GM23338 (cell line): ENCODE results near the gene SMARCA2. TPM values are rescaled to one million over a fixed set of nuclear protein-coding genes. Genes with fewer than 3 reads are reported as not detected.

Source experiments
- ATAC-seq: fragments of 200-7000 bp; cut with Tn5 transposase; 3 replicates; pipeline ENCODE4 v1.9.1; 2020
- DNase-seq: peaks from one replicate; pipeline ENCODE4 v3.0.0-alpha.2; 2015; ENCODE audit warnings: low spot score
- H2AFZ ChIP-seq: fragments of 200-600 bp; sonication (generic); 2 replicates; pipeline ENCODE4 v1.8.0; 2016; ENCODE audit warnings: antibody characterized with exemption, mild to moderate bottlenecking, moderate library complexity
- H3F3A ChIP-seq: fragments of 200-600 bp; sonication (generic); replicated peaks from 2 replicates; pipeline ENCODE4 v1.8.0; 2017; ENCODE audit warnings: antibody characterized with exemption, mixed run types, low read depth
- H3K27ac ChIP-seq: fragments of 200-600 bp; sonication (generic); 2 replicates; pipeline ENCODE4 v1.6.1; 2016; ENCODE audit warnings: low read depth
- H3K27me3 ChIP-seq: fragments of 200-600 bp; sonication (generic); 2 replicates; pipeline ENCODE4 v1.8.0; 2016; ENCODE audit warnings: mild to moderate bottlenecking, mixed run types, moderate library complexity; ENCODE audit not compliant: insufficient read depth
- H3K36me3 ChIP-seq: fragments of 200-600 bp; sonication (generic); 2 replicates; pipeline ENCODE4 v1.8.0; 2016; ENCODE audit warnings: mild to moderate bottlenecking; ENCODE audit not compliant: insufficient read depth
- H3K4me1 ChIP-seq: fragments of 200-600 bp; sonication (generic); 2 replicates; pipeline ENCODE4 v1.8.0; 2016; ENCODE audit warnings: mild to moderate bottlenecking, moderate library complexity; ENCODE audit not compliant: insufficient read depth
- H3K4me2 ChIP-seq: fragments of 200-600 bp; sonication (generic); 2 replicates; pipeline ENCODE4 v1.7.1; 2017; ENCODE audit warnings: mixed run types
- H3K4me3 ChIP-seq: fragments of 200-600 bp; sonication (generic); 2 replicates; pipeline ENCODE4 v1.6.1; 2016; ENCODE audit warnings: mixed run types
- H3K79me2 ChIP-seq: fragments of 200-600 bp; sonication (generic); replicated peaks from 2 replicates; pipeline ENCODE4 v1.8.0; 2017; ENCODE audit warnings: mild to moderate bottlenecking; ENCODE audit not compliant: insufficient read depth
- H3K9me2 ChIP-seq: fragments of 200-600 bp; sonication (generic); 2 replicates; pipeline ENCODE4 v1.8.0; 2017; ENCODE audit not compliant: insufficient read depth
- H4K20me1 ChIP-seq: fragments of 200-600 bp; sonication (generic); replicated peaks from 2 replicates; pipeline ENCODE4 v1.8.0; 2017; ENCODE audit warnings: mild to moderate bottlenecking; ENCODE audit not compliant: insufficient read depth
- H3K27ac Mint-ChIP-seq: 2 replicates; pipeline ENCODE4 v1.8.0; 2020; ENCODE audit warnings: inconsistent platforms, mild to moderate bottlenecking, moderate library complexity, mixed read lengths
- H3K27me3 Mint-ChIP-seq: 3 replicates; pipeline ENCODE4 v1.8.0; 2022; ENCODE audit warnings: low read depth, mild to moderate bottlenecking, moderate library complexity, mixed read lengths, inconsistent platforms; ENCODE audit not compliant: insufficient read depth, poor library complexity
- H3K36me3 Mint-ChIP-seq: 3 replicates; pipeline ENCODE4 v1.8.0; 2021; ENCODE audit warnings: low read depth, mild to moderate bottlenecking, inconsistent platforms, moderate library complexity, mixed read lengths
- H3K4me1 Mint-ChIP-seq: 3 replicates; pipeline ENCODE4 v1.8.0; 2020; ENCODE audit warnings: mild to moderate bottlenecking, inconsistent platforms, mixed read lengths
- H3K4me3 Mint-ChIP-seq: 3 replicates; pipeline ENCODE4 v1.8.0; 2021; ENCODE audit warnings: moderate library complexity, mild to moderate bottlenecking, inconsistent platforms, mixed read lengths
- H3K9me3 Mint-ChIP-seq: 3 replicates; pipeline ENCODE4 v1.8.0; 2020; ENCODE audit warnings: moderate library complexity, mild to moderate bottlenecking, inconsistent platforms, mixed read lengths
- CREB1 ChIP-seq: fragments of 250-450 bp; sonication (Bioruptor Pico); IDR thresholded peaks from 2 replicates; pipeline ENCODE4 v1.5.0; 2020; ENCODE audit warnings: low read depth, mild to moderate bottlenecking, moderate library complexity
- CTCF ChIP-seq, 2 experiments: fragments of 200-600 bp in 1 of 2; sonication (generic) in 1 of 2; conservative IDR thresholded peaks; 2 replicates each; pipeline versions ENCODE4 v1.5.1 to v1.6.1; 2016 to 2017; ENCODE audit warnings: antibody characterized with exemption in 2 of 2, low read depth in 2 of 2, mild to moderate bottlenecking in 2 of 2, moderate library complexity in 1 of 2
- EZH2 ChIP-seq: fragments of 200-600 bp; sonication (generic); IDR thresholded peaks from one replicate; pipeline ENCODE4 v1.8.0; 2017; ENCODE audit warnings: antibody characterized with exemption, mild to moderate bottlenecking, low read depth; ENCODE audit not compliant: unreplicated experiment
- EZH2phosphoT487 ChIP-seq: fragments of 200-600 bp; sonication (generic); IDR thresholded peaks from one replicate; pipeline ENCODE4 v1.8.1; 2018; ENCODE audit warnings: antibody characterized with exemption; ENCODE audit not compliant: unreplicated experiment
- JUNB ChIP-seq: IDR thresholded peaks from one replicate; pipeline ENCODE4 v1.6.1; 2016; ENCODE audit warnings: antibody characterized with exemption; ENCODE audit not compliant: unreplicated experiment
- NANOG ChIP-seq: IDR thresholded peaks from 2 replicates; pipeline ENCODE4 v1.6.1; 2016; ENCODE audit warnings: antibody characterized with exemption, borderline replicate concordance
- POLR2AphosphoS5 ChIP-seq: IDR thresholded peaks from 2 replicates; pipeline ENCODE4 v1.6.1; 2016; ENCODE audit warnings: antibody characterized with exemption, low read depth
- REST ChIP-seq: IDR thresholded peaks from one replicate; pipeline ENCODE4 v1.6.1; 2018; ENCODE audit warnings: antibody characterized with exemption; ENCODE audit not compliant: unreplicated experiment
- STAT1 ChIP-seq: IDR thresholded peaks from one replicate; pipeline ENCODE4 v1.6.1; 2016; ENCODE audit warnings: antibody characterized with exemption; ENCODE audit not compliant: unreplicated experiment
- ZNF114 ChIP-seq: fragments of 250-450 bp; sonication (Bioruptor Pico); IDR thresholded peaks from 2 replicates; pipeline ENCODE4 v1.5.0; 2020; ENCODE audit warnings: mild to moderate bottlenecking, moderate library complexity
- ZNF331 ChIP-seq: fragments of 250-450 bp; sonication (Bioruptor Pico); IDR thresholded peaks from 2 replicates; pipeline ENCODE4 v1.5.0; 2020; ENCODE audit warnings: low read depth, mild to moderate bottlenecking, moderate library complexity
- ZNF462 ChIP-seq: fragments of 250-450 bp; sonication (Bioruptor Pico); IDR thresholded peaks from 2 replicates; pipeline ENCODE4 v1.5.0; 2020; ENCODE audit warnings: mild to moderate bottlenecking, moderate library complexity
- polyA plus RNA-seq: library from polyadenylated mRNA; unstranded; fragments of >200 nt; fragmentation: Nextera tagmentation; extraction: Ambion mirVana; gene quantifications from 2 replicates; pipeline ENCODE4 v1.2.1, GENCODE V29; 2016
- total RNA-seq: library from RNA; depleted of rRNA; stranded (reverse); fragments of >200 nt; shearing (Covaris generic); gene quantifications from 2 replicates; pipeline ENCODE4 v1.2.3, GENCODE V29; 2014

The SMARCA2 gene
- total and polyA plus RNA-seq, 2 experiments from 2014 or later = 21.7 to 21.9 TPM

GRCh38 chr9:2127486-2127885 lies 112.3 kb downstream of the SMARCA2 start:
- Mint-ChIP-seq H3K27ac (no peak overlapping the region), H3K9me3 (no peaks in the 10 kb centered on the region), H3K36me3 (no peaks in the 10 kb centered on the region), H3K27me3 (peaks cover 2% of the 10 kb centered on the region), H3K4me3 (no peak overlapping the region), H3K4me1 (no peaks in the 10 kb centered on the region)
- ATAC-seq = no peak
- Histone ChIP-seq H3K4me2 (no peak overlapping the region), H3F3A (no peaks in the 10 kb centered on the region), H3K4me3 (no peak overlapping the region), H3K36me3 (no peaks in the 10 kb centered on the region), H3K27ac (no peak overlapping the region), H2AFZ (no peak overlapping the region), H3K27me3 (no peaks in the 10 kb centered on the region), H3K4me1 (no peaks in the 10 kb centered on the region), H4K20me1 (no peaks in the 10 kb centered on the region), H3K9me2 (no peaks in the 10 kb centered on the region), H3K79me2 (no peaks in the 10 kb centered on the region)
- DNase-seq = no peak
- TF ChIP-seq JUNB (no peak), ZNF462 (no peak), EZH2phosphoT487 (no peak), REST (no peak), NANOG (no peak), STAT1 (no peak), CTCF (conservative IDR thresholded peaks at IDR 0.05; ENCODE audit: low read depth in 2 of 2) (no peak), ZNF114 (no peak), CREB1 (CRISPR knock-in tag) (no peak), POLR2AphosphoS5 (no peak), ZNF331 (CRISPR knock-in tag) (no peak), EZH2 (no peak)
